ENCODE results near the gene SLC12A1. TPM values are rescaled to one million over a fixed set of nuclear protein-coding genes. Genes with fewer than 3 reads are reported as not detected.
"Not testable (repeated sequence)": the region's sequence is repeated elsewhere in the genome, so short reads cannot be mapped to it uniquely, and the experiment has no call there.

Gene SLC12A1
- total RNA-seq, 3 donors from 2014 or later = not detected

DNA sequence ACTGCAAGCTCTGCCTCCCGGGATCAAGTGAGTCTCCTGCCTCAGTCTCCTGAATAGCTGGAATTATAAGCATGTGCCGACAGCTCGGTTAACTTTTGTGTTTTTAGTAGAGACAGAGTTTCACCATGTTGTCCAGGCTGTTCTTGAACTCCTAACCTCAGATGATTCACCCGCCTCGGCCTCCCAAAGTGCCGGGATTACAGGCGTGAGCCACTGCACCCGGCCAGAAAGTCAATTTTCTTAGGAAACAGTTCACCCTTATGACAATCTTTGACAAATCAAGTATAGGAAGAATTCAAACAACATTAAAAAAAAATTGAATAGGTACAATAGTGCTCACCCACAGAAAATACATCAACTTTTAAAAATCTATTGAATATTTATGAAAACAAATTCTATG is 101.5 kb downstream of the SLC12A1 start:
- H3K4me3 Mint-ChIP-seq = no peak overlapping the region
- H3K36me3 Mint-ChIP-seq (ENCODE audit: insufficient read depth) = no peaks in the 10 kb centered on the region
- DNase-seq (no peak), ATAC-seq (no peak)
- H3K4me1 Mint-ChIP-seq (ENCODE audit: low read depth) = no peaks in the 10 kb centered on the region
- H3K27me3 Mint-ChIP-seq (ENCODE audit: low read depth) = peaks cover 2% of the 10 kb centered on the region
- H3K9me3 Mint-ChIP-seq = no peaks in the 10 kb centered on the region

DNA sequence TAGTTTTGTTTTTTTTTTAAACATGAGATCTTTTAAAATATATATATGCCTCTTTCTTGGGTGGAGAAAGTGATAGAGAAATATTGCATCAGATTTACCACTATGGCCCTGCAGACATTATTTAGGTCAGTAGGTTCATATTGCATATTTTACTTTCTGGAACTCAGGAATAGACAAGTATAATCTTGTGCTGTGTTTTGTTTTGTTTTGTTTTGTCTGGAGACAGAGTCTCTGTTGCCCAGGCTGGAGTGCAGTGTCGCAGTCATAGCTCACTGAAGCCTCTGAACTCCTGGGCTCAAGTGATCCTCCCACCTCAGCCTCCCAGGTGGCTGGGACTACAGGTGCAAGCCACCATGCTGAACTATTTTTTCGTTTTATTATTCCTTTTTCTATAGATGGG is 103.6 kb downstream of the SLC12A1 start:
- Mint-ChIP-seq H3K27me3 (ENCODE audit: low read depth) (peaks cover 2% of the 10 kb centered on the region), H3K4me3 (no peak overlapping the region)

DNA sequence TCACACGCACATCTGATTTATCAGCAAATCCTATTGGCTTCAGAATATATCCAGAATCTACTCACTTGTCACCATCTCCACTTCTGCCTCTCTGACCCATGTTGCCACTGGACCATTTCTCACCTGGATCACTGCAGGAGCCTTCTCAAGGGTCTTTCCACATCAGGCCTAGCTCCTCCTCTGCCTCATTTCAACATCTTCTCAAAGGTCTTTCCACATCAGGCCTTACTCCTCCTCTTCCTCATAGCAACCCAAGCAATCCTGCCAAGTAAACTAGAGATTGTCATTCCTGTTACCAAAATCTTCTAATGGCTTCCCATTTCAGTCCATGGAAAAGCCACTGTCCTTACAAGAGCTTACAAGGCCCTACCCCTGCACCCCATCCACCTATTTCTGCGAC is 107.1 kb downstream of the SLC12A1 start:
- ATAC-seq (no peak), DNase-seq (no peak)
- no peaks in the 10 kb centered on the region for H3K4me1 Mint-ChIP-seq (ENCODE audit: low read depth)
- H3K4me3 Mint-ChIP-seq = no peak overlapping the region
- H3K36me3 Mint-ChIP-seq (ENCODE audit: insufficient read depth) = no peaks in the 10 kb centered on the region
- H3K9me3 Mint-ChIP-seq = no peaks in the 10 kb centered on the region
- no peaks in the 10 kb centered on the region for H3K27me3 Mint-ChIP-seq (ENCODE audit: low read depth)

More for the DNA sequence above, 103.6 kb downstream of the SLC12A1 start:
- ATAC-seq = no peak
- Mint-ChIP-seq H3K9me3 (no peaks in the 10 kb centered on the region), H3K4me1 (ENCODE audit: low read depth) (no peaks in the 10 kb centered on the region), H3K36me3 (ENCODE audit: insufficient read depth) (no peaks in the 10 kb centered on the region)
- DNase-seq = no peak

DNA sequence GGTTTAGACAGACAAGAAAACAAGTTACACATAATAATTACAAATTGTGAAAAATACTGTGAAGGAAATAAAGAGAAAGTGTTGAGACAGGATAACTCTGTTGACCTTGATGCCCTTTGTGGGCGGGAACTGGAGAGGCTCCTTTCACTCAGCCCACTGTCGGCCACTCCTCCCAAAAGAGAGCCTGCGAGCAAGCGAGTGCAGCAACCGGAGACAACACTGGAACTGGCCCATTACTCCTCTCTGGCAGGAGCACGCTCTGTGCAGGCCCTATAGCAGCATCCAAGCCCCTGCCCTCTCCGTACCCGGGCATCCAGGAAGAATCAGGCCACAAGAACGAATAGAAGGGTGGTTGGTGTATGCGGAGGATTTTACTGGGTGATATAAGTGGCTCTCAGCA is 108.9 kb downstream of the SLC12A1 start:
- H3K9me3 Mint-ChIP-seq = no peaks in the 10 kb centered on the region
- no peaks in the 10 kb centered on the region for H3K4me1 Mint-ChIP-seq (ENCODE audit: low read depth)
- ATAC-seq = no peak
- H3K4me3 Mint-ChIP-seq = no peak overlapping the region
- no peaks in the 10 kb centered on the region for H3K36me3 Mint-ChIP-seq (ENCODE audit: insufficient read depth)
- H3K27me3 Mint-ChIP-seq (ENCODE audit: low read depth) = no peaks in the 10 kb centered on the region
- DNase-seq = no peak

DNA sequence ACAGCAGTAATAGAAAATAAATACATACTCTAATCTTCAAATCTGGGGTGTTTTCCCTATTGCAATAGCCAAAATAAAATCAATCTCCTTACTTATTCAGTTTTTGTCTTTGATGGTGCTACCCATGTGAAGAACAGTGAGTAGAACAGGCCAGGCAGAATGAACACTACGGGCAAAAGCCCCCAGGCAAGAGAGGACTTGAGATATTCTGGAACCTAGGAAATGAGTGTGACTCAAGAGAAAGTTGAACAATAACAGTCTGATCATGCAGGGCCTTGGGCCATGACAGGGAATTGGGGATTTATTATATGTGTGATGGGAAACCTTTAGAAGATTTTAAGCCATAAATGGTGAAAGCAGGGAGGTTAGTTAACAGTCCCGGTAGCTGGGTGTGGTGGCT is 111.1 kb downstream of the SLC12A1 start:
- no peaks in the 10 kb centered on the region for H3K4me1 Mint-ChIP-seq (ENCODE audit: low read depth)
- no peaks in the 10 kb centered on the region for H3K27me3 Mint-ChIP-seq (ENCODE audit: low read depth)

DNA sequence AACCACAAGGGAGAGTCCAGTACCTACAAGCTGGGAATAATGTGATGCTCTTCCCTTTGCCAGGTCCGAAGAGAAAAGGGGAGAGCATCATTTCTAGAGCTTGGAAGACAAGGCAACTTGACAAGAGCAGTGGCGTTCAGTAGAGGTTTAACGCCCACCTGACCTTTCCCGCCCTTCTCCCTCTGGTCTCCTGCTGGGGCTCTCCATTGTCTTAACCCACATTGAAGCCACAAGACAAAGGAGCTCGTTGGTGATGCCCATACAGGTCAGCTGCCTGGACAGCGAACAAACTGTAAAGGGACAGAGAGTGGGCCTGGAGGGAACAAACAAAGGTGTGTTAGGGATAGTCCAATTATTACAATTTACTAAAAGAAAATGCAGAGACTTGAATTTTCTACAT is 112.0 kb downstream of the SLC12A1 start:
- no peak for ATAC-seq
- Mint-ChIP-seq H3K36me3 (ENCODE audit: insufficient read depth) (no peaks in the 10 kb centered on the region), H3K4me3 (no peak overlapping the region), H3K4me1 (ENCODE audit: low read depth) (no peaks in the 10 kb centered on the region), H3K9me3 (no peaks in the 10 kb centered on the region), H3K27me3 (ENCODE audit: low read depth) (no peaks in the 10 kb centered on the region)
- no peak for DNase-seq

More for the DNA sequence above, 111.1 kb downstream of the SLC12A1 start:
- Mint-ChIP-seq H3K36me3 (ENCODE audit: insufficient read depth) (no peaks in the 10 kb centered on the region), H3K9me3 (no peaks in the 10 kb centered on the region), H3K4me3 (no peak overlapping the region)
- ATAC-seq (no peak), DNase-seq (no peak)

DNA sequence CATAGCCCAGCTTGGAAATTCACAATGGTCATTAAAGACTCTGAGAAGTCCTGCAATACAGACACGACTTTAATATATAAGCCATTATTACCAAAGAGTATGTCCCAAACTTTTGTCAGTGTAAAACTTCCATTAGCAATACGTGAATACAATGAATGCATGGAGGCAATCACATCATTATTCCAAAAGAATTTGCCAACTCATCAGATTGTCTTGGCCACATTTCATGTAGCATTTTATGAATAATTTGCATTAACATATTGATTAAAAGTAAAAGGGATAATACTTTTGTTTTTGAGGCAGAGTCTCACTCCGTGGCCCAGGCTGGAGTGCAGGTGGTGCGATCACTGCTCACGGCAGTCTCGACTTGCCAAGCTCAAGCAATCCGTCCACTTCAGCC is 117.2 kb downstream of the SLC12A1 start:
- Mint-ChIP-seq H3K9me3 (no peaks in the 10 kb centered on the region), H3K36me3 (ENCODE audit: insufficient read depth) (no peaks in the 10 kb centered on the region), H3K27me3 (ENCODE audit: low read depth) (no peaks in the 10 kb centered on the region), H3K4me3 (no peak overlapping the region), H3K4me1 (ENCODE audit: low read depth) (peaks cover 2% of the 10 kb centered on the region)
- ATAC-seq (no peak), DNase-seq (no peak)

DNA sequence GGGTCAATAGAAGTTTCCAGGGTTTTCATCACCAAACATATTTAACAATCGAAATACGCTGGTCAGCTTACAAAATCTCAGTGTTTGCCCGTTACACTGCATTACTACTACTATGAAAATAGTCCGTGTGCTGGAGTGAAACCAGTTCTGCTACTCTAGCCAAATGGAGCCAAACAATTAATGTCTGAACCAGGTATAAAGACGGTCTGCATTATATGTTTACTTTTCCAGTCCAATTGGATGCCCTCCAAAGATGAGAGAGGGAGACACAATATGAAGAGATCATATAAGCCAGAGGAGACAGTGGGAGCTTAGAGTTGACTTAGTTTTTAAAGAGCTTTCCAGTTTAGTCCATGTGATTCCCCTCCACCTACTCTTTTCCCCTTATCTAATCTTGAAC is 118.8 kb downstream of the SLC12A1 start:
- DNase-seq = no peak
- Mint-ChIP-seq H3K4me3 (no peak overlapping the region), H3K4me1 (ENCODE audit: low read depth) (peaks cover 4% of the 10 kb centered on the region), H3K36me3 (ENCODE audit: insufficient read depth) (no peaks in the 10 kb centered on the region), H3K27me3 (ENCODE audit: low read depth) (no peaks in the 10 kb centered on the region), H3K9me3 (no peaks in the 10 kb centered on the region)
- ATAC-seq = no peak

DNA sequence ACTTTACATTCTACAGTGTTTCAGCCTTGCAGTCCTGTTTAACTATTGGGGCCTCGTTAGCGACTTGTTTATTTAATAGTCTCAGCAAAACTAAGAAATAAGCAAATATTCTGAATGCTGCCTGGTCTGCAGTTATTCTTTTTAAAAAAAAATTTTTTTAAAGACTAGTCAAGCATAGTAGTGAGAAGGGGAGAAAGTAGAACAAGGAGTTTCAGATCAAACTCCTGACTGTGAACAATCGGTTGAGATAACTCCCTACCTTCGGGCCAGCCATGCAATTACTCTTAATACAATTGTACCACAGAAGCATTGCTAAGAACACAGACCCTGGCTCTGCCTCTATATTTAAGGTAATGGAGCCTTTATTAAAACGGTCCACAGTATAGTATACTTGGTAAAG is 119.3 kb downstream of the SLC12A1 start:
- Mint-ChIP-seq H3K36me3 (ENCODE audit: insufficient read depth) (no peaks in the 10 kb centered on the region), H3K9me3 (no peaks in the 10 kb centered on the region), H3K27me3 (ENCODE audit: low read depth) (no peaks in the 10 kb centered on the region), H3K4me3 (no peak overlapping the region), H3K4me1 (ENCODE audit: low read depth) (peaks cover 8% of the 10 kb centered on the region)
- no peak for ATAC-seq
- DNase-seq = no peak

DNA sequence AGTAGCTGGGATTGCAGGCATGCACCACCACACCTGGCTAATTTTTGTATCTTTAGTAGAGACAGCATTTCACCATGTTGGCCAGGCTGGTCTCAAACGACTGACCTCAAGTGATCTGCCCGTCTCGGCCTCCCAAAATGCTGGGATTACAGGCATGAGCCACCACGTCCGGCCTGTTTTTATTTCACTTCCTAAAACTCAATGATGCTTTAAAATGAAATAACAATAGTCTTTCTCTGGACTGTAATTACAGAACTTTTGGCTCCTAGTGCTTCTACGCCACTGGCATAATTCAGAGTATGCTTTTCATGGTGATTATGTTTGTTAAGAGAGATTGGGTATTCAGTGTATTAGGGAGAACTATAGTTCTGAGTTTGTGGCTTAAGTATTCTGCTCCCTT is 120.1 kb downstream of the SLC12A1 start:
- DNase-seq; H3K4me3 Mint-ChIP-seq; H3K27me3 Mint-ChIP-seq (ENCODE audit: low read depth); ATAC-seq; H3K4me1 Mint-ChIP-seq (ENCODE audit: low read depth); H3K36me3 Mint-ChIP-seq (ENCODE audit: insufficient read depth); H3K9me3 Mint-ChIP-seq: not testable (repeated sequence)

DNA sequence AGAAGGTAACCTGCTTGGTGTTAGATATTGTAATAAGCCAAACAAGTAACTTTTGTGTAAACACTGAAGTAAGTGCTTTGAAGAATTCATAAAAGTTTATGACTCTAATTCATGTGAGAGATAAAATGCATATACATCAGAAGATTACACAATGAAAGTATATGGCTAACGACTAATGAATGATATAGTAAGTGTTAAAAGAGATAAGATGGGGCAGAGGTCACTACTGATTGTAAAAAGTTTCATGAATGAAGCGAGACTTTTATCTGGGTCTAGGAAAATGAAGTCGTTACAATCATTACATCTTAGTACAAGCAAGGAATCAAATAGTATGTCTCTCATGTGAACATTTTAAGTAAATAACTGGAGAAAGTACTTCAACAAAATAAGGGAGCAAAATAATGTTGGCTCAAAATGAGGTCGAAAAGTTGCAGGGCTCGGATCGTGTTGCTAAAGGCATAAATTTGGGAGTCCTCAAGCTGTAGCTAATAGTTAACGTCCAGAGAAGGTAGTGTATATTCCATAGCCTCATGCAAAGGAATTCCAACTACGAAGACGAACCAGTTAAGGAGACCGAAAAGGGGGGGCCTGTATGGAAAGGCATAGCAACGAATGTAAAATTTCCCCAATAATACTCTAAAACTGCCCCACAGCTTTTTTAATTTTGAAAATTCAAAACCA is 124.1 kb downstream of the SLC12A1 start:
- H3K36me3 Mint-ChIP-seq (ENCODE audit: insufficient read depth) = peaks cover 8% of the 10 kb centered on the region
- H3K27me3 Mint-ChIP-seq (ENCODE audit: low read depth) = no peaks in the 10 kb centered on the region
- DNase-seq (no peak), ATAC-seq (no peak)
- peaks cover 20% of the 10 kb centered on the region for H3K4me1 Mint-ChIP-seq (ENCODE audit: low read depth)
- peak overlapping the region; percentile 91 for H3K4me3 Mint-ChIP-seq
- no peaks in the 10 kb centered on the region for H3K9me3 Mint-ChIP-seq

DNA sequence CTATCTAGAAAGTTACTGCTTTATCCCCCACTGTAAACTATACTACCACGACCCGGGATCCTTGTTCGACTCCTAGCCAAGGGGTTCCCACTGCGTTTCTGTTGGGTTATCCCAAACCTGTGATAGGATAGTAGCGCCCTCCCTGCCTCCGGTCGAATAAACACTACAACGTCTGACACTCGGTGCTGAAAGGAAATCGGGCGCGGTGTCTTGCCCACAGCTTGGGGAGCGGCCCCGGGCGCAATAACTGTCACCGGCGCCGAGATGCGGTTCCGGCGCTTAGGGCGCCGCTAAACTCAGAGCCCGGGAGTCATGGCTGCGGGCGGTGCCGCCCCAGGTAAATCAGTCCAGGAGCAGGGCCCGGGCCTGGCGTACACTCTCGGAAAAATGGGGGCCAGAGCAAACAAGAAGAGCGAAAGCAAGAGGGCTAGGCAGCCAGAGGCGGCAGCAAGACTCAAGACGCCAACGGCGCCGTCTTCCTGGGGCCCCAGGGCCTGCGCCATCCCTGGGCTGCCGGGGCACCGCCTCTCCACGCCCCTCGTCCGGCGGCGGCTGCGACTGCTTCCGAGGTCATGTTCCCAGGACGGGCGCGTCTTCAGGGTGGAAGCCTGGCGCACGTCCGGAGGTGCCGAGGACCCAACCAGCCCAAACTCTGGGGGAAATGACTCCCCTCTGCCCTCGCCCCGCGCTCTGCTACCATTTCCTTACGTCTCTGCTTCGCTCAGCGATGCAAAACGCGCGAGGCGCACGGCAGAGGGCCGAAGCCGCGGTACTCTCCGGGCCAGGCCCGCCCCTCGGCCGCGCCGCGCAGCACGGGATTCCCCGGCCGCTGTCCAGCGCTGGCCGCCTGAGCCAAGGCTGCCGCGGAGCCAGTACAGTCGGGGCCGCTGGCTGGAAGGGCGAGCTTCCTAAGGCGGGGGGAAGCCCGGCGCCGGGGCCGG is 125.0 kb downstream of the SLC12A1 start, which contains the start of gene DUT:
DUT (plus strand) TSS at position 575 of the 941 bp plus-strand sequence; CDS start at position 662, 87 bp downstream.
- Mint-ChIP-seq H3K4me3 (peak within 1 kb of the TSS; percentile 91), H3K36me3 (ENCODE audit: insufficient read depth) (peaks cover 11% of the 10 kb centered on the region), H3K27me3 (ENCODE audit: low read depth) (no peaks in the 10 kb centered on the region), H3K4me1 (ENCODE audit: low read depth) (peaks cover 20% of the 10 kb centered on the region), H3K9me3 (no peaks in the 10 kb centered on the region)
- ATAC-seq = peak; percentile 88 to 89
- peak; percentile 72 for DNase-seq

DNA sequence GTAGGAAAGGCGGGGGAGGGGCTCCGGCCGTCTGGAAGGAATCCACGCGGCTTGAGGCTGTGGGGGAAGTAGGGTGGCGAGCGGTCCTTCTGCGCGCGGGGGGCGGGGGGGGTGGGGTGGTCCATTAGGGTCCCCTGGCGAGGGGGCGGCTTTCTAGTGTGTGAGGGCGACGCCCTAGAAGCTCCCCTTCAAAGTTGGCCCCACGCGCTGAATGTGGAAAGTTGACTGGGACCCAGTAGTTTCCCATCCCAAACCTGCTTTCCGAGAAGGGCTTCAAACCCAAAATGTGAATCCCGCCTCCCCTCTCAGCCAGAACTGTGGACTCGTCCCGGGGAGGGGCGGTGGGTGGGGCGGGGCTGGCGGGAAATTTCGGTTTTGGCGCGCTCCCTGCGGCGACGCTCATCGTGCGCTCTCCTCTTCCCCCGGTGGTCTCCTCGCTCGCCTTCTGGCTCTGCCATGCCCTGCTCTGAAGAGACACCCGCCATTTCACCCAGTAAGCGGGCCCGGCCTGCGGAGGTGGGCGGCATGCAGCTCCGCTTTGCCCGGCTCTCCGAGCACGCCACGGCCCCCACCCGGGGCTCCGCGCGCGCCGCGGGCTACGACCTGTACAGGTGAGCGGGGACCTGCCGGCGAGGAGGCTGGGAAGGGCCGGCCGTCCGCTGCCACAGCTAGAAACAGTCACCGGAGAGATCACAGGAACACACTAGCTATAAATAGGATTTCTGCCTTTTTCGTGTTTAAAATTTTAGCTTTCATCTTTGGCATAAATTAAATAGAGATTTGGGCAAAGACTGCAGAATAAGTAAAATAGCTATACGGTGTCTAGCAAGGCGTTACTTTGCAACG is 125.9 kb downstream of the SLC12A1 start:
- DNase-seq (peak; percentile 63), ATAC-seq (peak; percentile 65 to 70)
- H3K27me3 Mint-ChIP-seq (ENCODE audit: low read depth) = no peaks in the 10 kb centered on the region
- peaks cover 17% of the 10 kb centered on the region for H3K36me3 Mint-ChIP-seq (ENCODE audit: insufficient read depth)
- H3K4me1 Mint-ChIP-seq (ENCODE audit: low read depth) = peaks cover 20% of the 10 kb centered on the region
- peak overlapping the region; percentile 91 for H3K4me3 Mint-ChIP-seq
- no peaks in the 10 kb centered on the region for H3K9me3 Mint-ChIP-seq

DNA sequence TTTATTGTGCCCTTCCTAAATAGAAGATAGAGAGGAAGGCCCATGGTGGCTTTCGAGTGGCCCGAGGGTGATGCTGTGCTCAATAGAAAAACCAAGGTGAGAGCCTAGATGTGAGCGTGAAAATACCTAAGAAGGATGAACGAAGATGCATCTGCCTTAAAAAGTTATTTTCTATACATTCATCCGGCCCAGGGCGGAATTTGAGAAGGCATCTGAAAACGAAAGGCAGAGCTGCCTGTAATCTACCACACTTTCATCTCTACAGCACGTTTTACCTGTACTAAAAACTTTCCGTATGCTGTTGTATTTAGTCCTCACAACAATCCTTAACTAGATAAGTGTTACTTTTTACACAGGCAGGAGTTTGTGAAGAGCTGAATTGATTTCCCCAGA is 126.5 kb downstream of the SLC12A1 start:
- peak overlapping the region; percentile 91 for H3K4me3 Mint-ChIP-seq
- peaks cover 17% of the 10 kb centered on the region for H3K36me3 Mint-ChIP-seq (ENCODE audit: insufficient read depth)
- DNase-seq (no peak), ATAC-seq (no peak)
- no peaks in the 10 kb centered on the region for H3K27me3 Mint-ChIP-seq (ENCODE audit: low read depth)
- H3K9me3 Mint-ChIP-seq = no peaks in the 10 kb centered on the region
- peaks cover 20% of the 10 kb centered on the region for H3K4me1 Mint-ChIP-seq (ENCODE audit: low read depth)
